Endothelial cell of umbilical vein (primary cell): ENCODE measurements around the gene CCDC179. TPM values are rescaled to one million over a fixed set of nuclear protein-coding genes. Genes with fewer than 3 reads are reported as not detected.
A peak's percentile ranks its signal among the peaks of the same experiment; 100 is the strongest.

Source experiments
- BruUV-seq: library from RNA; stranded (reverse); fragments of 400-500 nt; replicated peaks from 2 replicates; lab custom pipeline; 2021; lab: Mats Ljungman, UMichigan
- CTCF ChIA-PET: fragments of 300-600, 350-600 bp; sonication (Branson Sonifier 250); formaldehyde crosslinking; loops from one replicate; lab custom pipeline; 2021; ENCODE audit warnings: antibody characterized with exemption, inconsistent platforms; lab: Charles Lee
- POLR2A ChIA-PET: fragments of 300-600, 350-600 bp; sonication (Branson Sonifier 250); formaldehyde crosslinking; loops from one replicate; lab custom pipeline; 2021; ENCODE audit warnings: antibody characterized with exemption, inconsistent platforms; lab: Charles Lee
- DNase-seq: peaks from one replicate; pipeline ENCODE4 v3.0.0-alpha.2; 2011; ENCODE audit warnings: low read depth, low spot score
- FAIRE-seq: peaks from 2 replicates; lab custom pipeline; 2011; peaks lifted over from hg19 to GRCh38; lab: Jason Lieb, UNC
- H2AFZ ChIP-seq: 2 replicates; pipeline ENCODE4 v1.6.0; 2012; ENCODE audit warnings: low read depth, low read length, control low read depth, inconsistent platforms
- H3K27ac ChIP-seq: 2 replicates; pipeline ENCODE4 v1.5.1; 2011; ENCODE audit warnings: low read depth, mild to moderate bottlenecking, control low read depth, low read length, moderate library complexity; ENCODE audit not compliant: insufficient read depth
- H3K27me3 ChIP-seq, 2 experiments: 2 replicates each; pipeline versions ENCODE4 v1.6.0 to v1.6.1; 2011; ENCODE audit warnings: low read length in 2 of 2, mixed read lengths in 1 of 2; ENCODE audit not compliant: control insufficient read depth in 2 of 2, insufficient read depth in 2 of 2
- H3K36me3 ChIP-seq, 2 experiments: 2 replicates in 1 of 2; 3 replicates in 1 of 2; pipeline ENCODE4 v1.5.1; 2011; ENCODE audit warnings: low read length in 2 of 2, mild to moderate bottlenecking in 1 of 2, moderate library complexity in 1 of 2; ENCODE audit not compliant: control insufficient read depth in 2 of 2, insufficient read depth in 2 of 2; ENCODE audit errors: extremely low read depth in 1 of 2
- H3K4me1 ChIP-seq: 3 replicates; pipeline ENCODE4 v1.5.1; 2011; ENCODE audit warnings: mild to moderate bottlenecking, low read length; ENCODE audit not compliant: control insufficient read depth, insufficient read depth; ENCODE audit errors: extremely low read depth
- H3K4me2 ChIP-seq: 2 replicates; pipeline ENCODE4 v1.6.1; 2011; ENCODE audit warnings: low read length, control low read depth, mixed read lengths; ENCODE audit not compliant: insufficient read depth
- H3K4me3 ChIP-seq, 3 experiments: fragments of 200-600 bp in 1 of 3; sonication (generic), shearing (Covaris generic) in 1 of 3; replicated peaks in 1 of 3; 2 replicates each; pipeline ENCODE4 v1.5.1; 2011 to 2016; ENCODE audit warnings: control low read depth in 3 of 3, low read length in 3 of 3, mild to moderate bottlenecking in 2 of 3, inconsistent platforms in 1 of 3, low read depth in 1 of 3, moderate library complexity in 1 of 3; ENCODE audit not compliant: insufficient read depth in 1 of 3
- H3K79me2 ChIP-seq: 2 replicates; pipeline ENCODE4 v1.6.0; 2012; ENCODE audit warnings: low read length, inconsistent platforms; ENCODE audit not compliant: control insufficient read depth, insufficient read depth
- H3K9ac ChIP-seq: replicated peaks from 2 replicates; pipeline ENCODE3; 2011; ENCODE audit warnings: low read length, control low read depth; ENCODE audit not compliant: insufficient read depth; ENCODE audit errors: extremely low read depth
- H3K9me1 ChIP-seq: replicated peaks from 3 replicates; pipeline ENCODE4 v1.6.0; 2011; ENCODE audit warnings: mild to moderate bottlenecking, low read length; ENCODE audit not compliant: control insufficient read depth, insufficient read depth; ENCODE audit errors: extremely low read depth
- H3K9me3 ChIP-seq: replicated peaks from 2 replicates; pipeline ENCODE4 v1.5.1; 2012; ENCODE audit warnings: low read length, inconsistent platforms; ENCODE audit not compliant: control insufficient read depth, insufficient read depth
- H4K20me1 ChIP-seq: replicated peaks from 2 replicates; pipeline ENCODE3; 2011; ENCODE audit warnings: mild to moderate bottlenecking, low read length; ENCODE audit not compliant: control insufficient read depth, insufficient read depth; ENCODE audit errors: extremely low read depth
- EZH2 ChIP-seq: IDR thresholded peaks from 2 replicates; pipeline ENCODE4 v1.6.1; 2012; ENCODE audit warnings: borderline replicate concordance, low read depth, mild to moderate bottlenecking, moderate library complexity, low read length, inconsistent platforms; ENCODE audit not compliant: severe bottlenecking
- FOS ChIP-seq: IDR thresholded peaks from 2 replicates; pipeline ENCODE4 v1.6.1; 2011; ENCODE audit warnings: mild to moderate bottlenecking, low read length, moderate library complexity, borderline replicate concordance; ENCODE audit not compliant: insufficient read depth
- GATA2 ChIP-seq: IDR thresholded peaks from 2 replicates; pipeline ENCODE4 v1.7.0; 2011; ENCODE audit warnings: low read depth, mild to moderate bottlenecking, moderate library complexity, mixed read lengths, low read length; ENCODE audit not compliant: insufficient read length, insufficient read depth
- JUN ChIP-seq: IDR thresholded peaks from 2 replicates; pipeline ENCODE4 v1.6.1; 2011; ENCODE audit warnings: borderline replicate concordance, low read depth; ENCODE audit not compliant: insufficient read length, insufficient read depth
- MYC ChIP-seq: IDR thresholded peaks from one replicate; pipeline ENCODE4 v1.6.1; 2011; ENCODE audit warnings: mild to moderate bottlenecking, low read depth, low read length
- POLR2A ChIP-seq: IDR thresholded peaks from 2 replicates; pipeline ENCODE4 v1.6.1; 2012; ENCODE audit warnings: low read depth, mild to moderate bottlenecking, control low read depth, low read length
- POLR2AphosphoS5 ChIP-seq: IDR thresholded peaks from 2 replicates; pipeline ENCODE4 v1.6.1; 2012; ENCODE audit warnings: low read depth, mild to moderate bottlenecking, control low read depth, low read length, moderate library complexity; ENCODE audit not compliant: insufficient read depth
- dilution Hi-C: fragments of 300-500 bp; cut with MboI; formaldehyde crosslinking; loops from one replicate; pipeline ENCODE4 v1.15.0; 2019; ENCODE audit warnings: low sequenced_read_pairs; ENCODE audit not compliant: extremely low pct_ligation_motif_present
- intact Hi-C: fragments of 100-400 bp; cut with micrococcal nuclease; formaldehyde crosslinking; loops from one replicate; pipeline ENCODE4 v1.10.0; 2022
- polyA plus RNA-seq, 4 experiments: library from polyadenylated mRNA; depleted of rRNA in 3 of 4; stranded (reverse) in 3 of 4; unstranded in 1 of 4; fragments of >200 nt; gene quantifications; 2 replicates each; pipeline versions ENCODE4 v1.2.1 to v1.2.3, GENCODE V29; 2011 to 2012; ENCODE audit warnings: missing spikeins in 1 of 4
- total RNA-seq: library from RNA; stranded (reverse); gene quantifications from 2 replicates; pipeline ENCODE4 v1.2.3, GENCODE V29; 2021
- TF ChIP-seq, protein P1 (sequence below), 2 donors: IDR thresholded peaks; 1 replicate in 1 of 2; 2 replicates in 1 of 2; pipeline ENCODE4 v1.5.1; 2011; ENCODE audit warnings: low read length in 2 of 2, mild to moderate bottlenecking in 2 of 2, moderate library complexity in 2 of 2, control low read depth in 1 of 2, inconsistent platforms in 1 of 2, low read depth in 1 of 2; ENCODE audit not compliant: insufficient read depth in 1 of 2; ENCODE audit errors: extremely low read depth in 1 of 2
- TF ChIP-seq, protein P2 (sequence below): IDR thresholded peaks from 2 replicates; pipeline ENCODE4 v1.6.1; 2011; ENCODE audit not compliant: insufficient read depth, insufficient read length

CCDC179 gene
- total and polyA plus RNA-seq, 2 donors (not counting 3 experiments of a cell fraction or from before 2014, with no cell fraction given), result not detected

DNA sequence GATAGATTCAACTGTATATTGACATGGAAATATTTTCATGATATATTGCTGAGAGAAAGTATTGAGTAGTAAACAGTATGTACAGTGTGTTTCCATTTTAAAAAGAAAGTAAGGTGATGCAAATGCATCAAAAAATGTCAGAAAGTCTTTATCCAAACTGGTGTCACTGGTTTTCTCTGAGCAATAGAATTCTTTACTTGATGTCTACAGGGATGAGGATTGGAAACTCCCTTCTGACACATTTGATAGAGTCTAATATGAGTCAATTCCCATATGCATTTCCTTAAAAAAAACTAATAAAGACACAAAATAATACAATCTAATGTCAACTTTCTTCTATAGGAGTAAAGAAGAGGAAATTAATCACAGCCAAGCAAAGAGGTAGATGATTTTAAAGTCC, 18.3 kb upstream of the CCDC179 start:
- no peak overlapping the region for H3K27ac ChIP-seq
- H3K4me1 ChIP-seq, result peaks cover 3% of the 10 kb centered on the region
- H3K9me3 ChIP-seq, result no peaks in the 10 kb centered on the region
- FAIRE-seq (no peak), DNase-seq (peak; percentile 3)
- H3K9me1 ChIP-seq, result no peaks in the 10 kb centered on the region
- no peaks in the 10 kb centered on the region for H3K79me2 ChIP-seq
- dilution Hi-C loops, result no loop called here
- intact Hi-C loops, result loop anchor here (5.0 to 10.0 kb wide), 2 partner anchors 1444 to 1626 kb away; no protein-coding TSS in a partner anchor
- ChIA-PET POLR2A (no interaction called here), CTCF (interaction anchor here (3.5 kb wide), 1 partner anchor 1508 kb away, joined by 30 read pairs; no protein-coding TSS in a partner anchor)
- H3K36me3 ChIP-seq, result no peaks in the 10 kb centered on the region
- no peaks in the 10 kb centered on the region for H3K27me3 ChIP-seq
- no peak overlapping the region for H3K4me2 ChIP-seq
- no peak overlapping the region for H3K9ac ChIP-seq
- no peak overlapping the region for H3K4me3 ChIP-seq
- TF ChIP-seq, protein P1, sequence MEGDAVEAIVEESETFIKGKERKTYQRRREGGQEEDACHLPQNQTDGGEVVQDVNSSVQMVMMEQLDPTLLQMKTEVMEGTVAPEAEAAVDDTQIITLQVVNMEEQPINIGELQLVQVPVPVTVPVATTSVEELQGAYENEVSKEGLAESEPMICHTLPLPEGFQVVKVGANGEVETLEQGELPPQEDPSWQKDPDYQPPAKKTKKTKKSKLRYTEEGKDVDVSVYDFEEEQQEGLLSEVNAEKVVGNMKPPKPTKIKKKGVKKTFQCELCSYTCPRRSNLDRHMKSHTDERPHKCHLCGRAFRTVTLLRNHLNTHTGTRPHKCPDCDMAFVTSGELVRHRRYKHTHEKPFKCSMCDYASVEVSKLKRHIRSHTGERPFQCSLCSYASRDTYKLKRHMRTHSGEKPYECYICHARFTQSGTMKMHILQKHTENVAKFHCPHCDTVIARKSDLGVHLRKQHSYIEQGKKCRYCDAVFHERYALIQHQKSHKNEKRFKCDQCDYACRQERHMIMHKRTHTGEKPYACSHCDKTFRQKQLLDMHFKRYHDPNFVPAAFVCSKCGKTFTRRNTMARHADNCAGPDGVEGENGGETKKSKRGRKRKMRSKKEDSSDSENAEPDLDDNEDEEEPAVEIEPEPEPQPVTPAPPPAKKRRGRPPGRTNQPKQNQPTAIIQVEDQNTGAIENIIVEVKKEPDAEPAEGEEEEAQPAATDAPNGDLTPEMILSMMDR (IDR thresholded peaks at IDR 0.05; ENCODE audit: extremely low read depth in 1 of 2, insufficient read depth in 1 of 2, low read depth in 1 of 2, low read length in 2 of 2), result no peak
- no peak for TF ChIP-seq EZH2
- TF ChIP-seq JUN, result no peak
- TF ChIP-seq POLR2A, result no peak
- TF ChIP-seq FOS, result no peak
- TF ChIP-seq, protein P2, sequence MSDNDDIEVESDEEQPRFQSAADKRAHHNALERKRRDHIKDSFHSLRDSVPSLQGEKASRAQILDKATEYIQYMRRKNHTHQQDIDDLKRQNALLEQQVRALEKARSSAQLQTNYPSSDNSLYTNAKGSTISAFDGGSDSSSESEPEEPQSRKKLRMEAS, result no peak
- TF ChIP-seq POLR2AphosphoS5, result no peak
- TF ChIP-seq MYC, result no peak
- no peak for TF ChIP-seq GATA2
- H4K20me1 ChIP-seq, result no peaks in the 10 kb centered on the region
- BruUV-seq, result no TSS peak
- no peak overlapping the region for H2AFZ ChIP-seq
